H1 (cell line): ENCODE results near the gene PSMD13. TPM values are rescaled to one million over a fixed set of nuclear protein-coding genes. Genes with fewer than 3 reads are reported as not detected.
A peak's percentile ranks its signal among the peaks of the same experiment; 100 is the strongest.

Experiments used
- CTCF ChIA-PET: fragments of 300-600 bp; sonication (Branson Sonifier 250); formaldehyde crosslinking; loops from one replicate; lab custom pipeline; 2021; ENCODE audit not compliant: partially characterized antibody; lab: Charles Lee
- POLR2A ChIA-PET: fragments of 300-600 bp; sonication (Branson Sonifier 250); formaldehyde crosslinking; loops from one replicate; lab custom pipeline; 2021; ENCODE audit warnings: inconsistent platforms; ENCODE audit not compliant: partially characterized antibody; lab: Charles Lee
- DNase-seq, 2 experiments: peaks; one replicate each; pipeline versions ENCODE4 v3.0.0 to v3.0.0-alpha.2; 2010 to 2022; ENCODE audit warnings: low spot score in 2 of 2, low read depth in 1 of 2, mixed read lengths in 1 of 2
- FAIRE-seq: peaks from 2 replicates; lab custom pipeline; 2011; peaks lifted over from hg19 to GRCh38; lab: Jason Lieb, UNC
- H2AFZ ChIP-seq: 2 replicates; pipeline ENCODE4 v1.8.1; 2012; ENCODE audit warnings: low read length, inconsistent platforms
- H2AK5ac ChIP-seq: 2 replicates; pipeline ENCODE4 v1.6.1; 2013; ENCODE audit warnings: low read depth, low read length
- H2BK120ac ChIP-seq: replicated peaks from 2 replicates; pipeline ENCODE3; 2013; ENCODE audit warnings: low read depth, low read length, inconsistent platforms
- H2BK12ac ChIP-seq: 2 replicates; pipeline ENCODE4 v1.6.1; 2013; ENCODE audit warnings: low read depth, low read length
- H2BK15ac ChIP-seq: 2 replicates; pipeline ENCODE4 v1.6.1; 2013; ENCODE audit warnings: low read length
- H2BK20ac ChIP-seq: 2 replicates; pipeline ENCODE4 v1.6.1; 2013; ENCODE audit warnings: low read length
- H2BK5ac ChIP-seq: 2 replicates; pipeline ENCODE4 v1.6.1; 2013; ENCODE audit warnings: low read depth, low read length
- H3K14ac ChIP-seq: 2 replicates; pipeline ENCODE4 v1.6.1; 2013; ENCODE audit warnings: inconsistent platforms; ENCODE audit not compliant: insufficient read length
- H3K18ac ChIP-seq: 2 replicates; pipeline ENCODE4 v1.6.1; 2013; ENCODE audit warnings: low read length; ENCODE audit errors: extremely low read depth
- H3K23ac ChIP-seq: 2 replicates; pipeline ENCODE4 v1.6.1; 2013; ENCODE audit warnings: inconsistent platforms; ENCODE audit not compliant: insufficient read length
- H3K23me2 ChIP-seq: 2 replicates; pipeline ENCODE4 v1.6.1; 2013; ENCODE audit warnings: low read depth, low read length
- H3K27ac ChIP-seq: 2 replicates; pipeline ENCODE4 v1.6.1; 2011; ENCODE audit warnings: low read depth, low read length, inconsistent platforms
- H3K27me3 ChIP-seq, 4 experiments: replicated peaks in 1 of 4; 1 replicate in 1 of 4; 2 replicates in 3 of 4; pipeline versions ENCODE4 v1.6.1 to v1.8.1; 2011 to 2013; ENCODE audit warnings: low read length in 3 of 4, mild to moderate bottlenecking in 3 of 4, inconsistent platforms in 2 of 4, mixed read lengths in 2 of 4, moderate library complexity in 1 of 4; ENCODE audit not compliant: control insufficient read depth in 3 of 4, insufficient read depth in 3 of 4; ENCODE audit errors: extremely low read depth in 1 of 4
- H3K36me3 ChIP-seq, 4 experiments: 2 replicates each; pipeline versions ENCODE4 v1.6.1 to v1.8.1; 2011 to 2013; ENCODE audit warnings: mild to moderate bottlenecking in 4 of 4, low read length in 3 of 4, moderate library complexity in 2 of 4, control low read depth in 1 of 4, inconsistent platforms in 1 of 4; ENCODE audit not compliant: insufficient read depth in 4 of 4, control insufficient read depth in 2 of 4
- H3K4ac ChIP-seq: replicated peaks from 2 replicates; pipeline ENCODE3; 2013; ENCODE audit warnings: low read length, low read depth, mixed read lengths, inconsistent platforms; ENCODE audit not compliant: insufficient read length
- H3K4me1 ChIP-seq, 4 experiments: replicated peaks in 1 of 4; 1 replicate in 1 of 4; 2 replicates in 3 of 4; pipeline versions ENCODE4 v1.6.1 to v1.8.1; 2011 to 2013; ENCODE audit warnings: low read length in 3 of 4, inconsistent platforms in 2 of 4, mixed read lengths in 1 of 4; ENCODE audit not compliant: insufficient read depth in 4 of 4, control insufficient read depth in 3 of 4
- H3K4me2 ChIP-seq, 2 experiments: 2 replicates each; pipeline versions ENCODE4 v1.6.1 to v1.8.1; 2011 to 2013; ENCODE audit warnings: low read depth in 2 of 2, low read length in 2 of 2, control low read depth in 1 of 2, inconsistent platforms in 1 of 2, mild to moderate bottlenecking in 1 of 2; ENCODE audit not compliant: insufficient read depth in 1 of 2
- H3K4me3 ChIP-seq, 4 experiments: fragments of 200-600, 300-600 bp in 1 of 4; sonication (generic), shearing (Covaris generic), sonication (Bioruptor Twin) in 1 of 4; 2 replicates each; pipeline versions ENCODE4 v1.5.1 to v1.8.1; 2011 to 2016; ENCODE audit warnings: low read length in 4 of 4, low read depth in 3 of 4, control low read depth in 2 of 4, inconsistent platforms in 2 of 4, mild to moderate bottlenecking in 2 of 4, mixed read lengths in 1 of 4, moderate library complexity in 1 of 4; ENCODE audit not compliant: insufficient read depth in 2 of 4; ENCODE audit errors: extremely low read depth in 1 of 4
- H3K56ac ChIP-seq: replicated peaks from 2 replicates; pipeline ENCODE3; 2013; ENCODE audit warnings: low read depth, mild to moderate bottlenecking, mixed read lengths, low read length, inconsistent platforms; ENCODE audit not compliant: insufficient read length
- H3K79me1 ChIP-seq: 2 replicates; pipeline ENCODE4 v1.6.1; 2013; ENCODE audit warnings: low read depth, low read length, control low read depth
- H3K79me2 ChIP-seq, 2 experiments: 2 replicates each; pipeline versions ENCODE4 v1.6.1 to v1.8.1; 2012 to 2013; ENCODE audit warnings: low read length in 2 of 2, mild to moderate bottlenecking in 2 of 2, inconsistent platforms in 1 of 2; ENCODE audit not compliant: insufficient read depth in 2 of 2, control insufficient read depth in 1 of 2
- H3K9ac ChIP-seq, 4 experiments: replicated peaks in 1 of 4; 1 replicate in 1 of 4; 2 replicates in 3 of 4; pipeline versions ENCODE4 v1.6.1 to v1.8.1; 2011 to 2013; ENCODE audit warnings: low read depth in 3 of 4, low read length in 3 of 4, control low read depth in 2 of 4, mild to moderate bottlenecking in 2 of 4, moderate library complexity in 2 of 4, inconsistent platforms in 1 of 4; ENCODE audit errors: extremely low read depth in 1 of 4
- H3K9me3 ChIP-seq, 2 experiments: 2 replicates each; pipeline versions ENCODE4 v1.6.1 to v1.8.1; 2012 to 2013; ENCODE audit warnings: mild to moderate bottlenecking in 2 of 2, moderate library complexity in 2 of 2, control low read depth in 1 of 2, inconsistent platforms in 1 of 2, low read depth in 1 of 2, low read length in 1 of 2, mixed read lengths in 1 of 2; ENCODE audit not compliant: insufficient read depth in 2 of 2
- H4K20me1 ChIP-seq, 2 experiments: replicated peaks in 1 of 2; 2 replicates each; pipeline versions ENCODE3 to v1.8.1; 2011 to 2013; ENCODE audit warnings: inconsistent platforms in 2 of 2, low read length in 2 of 2, mild to moderate bottlenecking in 1 of 2; ENCODE audit not compliant: insufficient read depth in 2 of 2, control insufficient read depth in 1 of 2
- H4K5ac ChIP-seq: 2 replicates; pipeline ENCODE4 v1.6.1; 2013; ENCODE audit warnings: low read length, low read depth, mixed read lengths, inconsistent platforms; ENCODE audit not compliant: insufficient read length
- H4K8ac ChIP-seq: 2 replicates; pipeline ENCODE4 v1.8.0; 2013; ENCODE audit warnings: mild to moderate bottlenecking, moderate library complexity, low read length, inconsistent platforms; ENCODE audit not compliant: insufficient read depth; ENCODE audit errors: extremely low read depth
- H4K91ac ChIP-seq: replicated peaks from 2 replicates; pipeline ENCODE3; 2013; ENCODE audit warnings: low read length, mixed read lengths, inconsistent platforms; ENCODE audit not compliant: insufficient read length
- ASH2L ChIP-seq: fragments of 200-600, 300-600 bp; sonication (generic); IDR thresholded peaks from one replicate; pipeline ENCODE4 v1.7.1; 2017; ENCODE audit warnings: low read length
- ATF2 ChIP-seq: IDR thresholded peaks from 2 replicates; pipeline ENCODE4 v1.6.1; 2012; ENCODE audit warnings: low read length, inconsistent platforms
- BACH1 ChIP-seq: IDR thresholded peaks from 2 replicates; pipeline ENCODE4 v1.6.1; 2012; ENCODE audit warnings: low read length, improper control_type of control experiment
- CHD1 ChIP-seq: IDR thresholded peaks from 2 replicates; pipeline ENCODE4 v1.6.1; 2012; ENCODE audit warnings: low read depth, low read length, improper control_type of control experiment
- CHD2 ChIP-seq: IDR thresholded peaks from 2 replicates; pipeline ENCODE4 v1.6.1; 2012; ENCODE audit warnings: low read length, improper control_type of control experiment
- EGR1 ChIP-seq: IDR thresholded peaks from 2 replicates; pipeline ENCODE4 v1.6.1; 2011; ENCODE audit warnings: low read depth, low read length, borderline replicate concordance
- GABPA ChIP-seq: IDR thresholded peaks from 2 replicates; pipeline ENCODE4 v1.6.1; 2011; ENCODE audit warnings: mild to moderate bottlenecking, low read length, moderate library complexity, borderline replicate concordance; ENCODE audit not compliant: insufficient read depth
- GTF2F1 ChIP-seq: IDR thresholded peaks from 2 replicates; pipeline ENCODE4 v1.6.1; 2012; ENCODE audit warnings: low read depth, low read length, improper control_type of control experiment, borderline replicate concordance
- JUN ChIP-seq: IDR thresholded peaks from 2 replicates; pipeline ENCODE4 v1.6.1; 2011; ENCODE audit warnings: low read depth, mild to moderate bottlenecking, improper control_type of control experiment, low read length
- JUND ChIP-seq: IDR thresholded peaks from 2 replicates; pipeline ENCODE4 v1.6.1; 2011; ENCODE audit warnings: mild to moderate bottlenecking, improper control_type of control experiment, low read length
- POLR2A ChIP-seq, 2 experiments: IDR thresholded peaks; 1 replicate in 1 of 2; 2 replicates in 1 of 2; pipeline ENCODE4 v1.6.1; 2011; ENCODE audit warnings: low read depth in 2 of 2, low read length in 2 of 2, mild to moderate bottlenecking in 2 of 2; ENCODE audit errors: control extremely low read depth in 1 of 2
- SIX5 ChIP-seq: IDR thresholded peaks from 2 replicates; pipeline ENCODE4 v1.6.1; 2011; ENCODE audit warnings: mild to moderate bottlenecking, low read depth, low read length
- SP2 ChIP-seq: IDR thresholded peaks from 2 replicates; pipeline ENCODE4 v1.6.1; 2012; ENCODE audit warnings: mild to moderate bottlenecking, low read length, inconsistent platforms
- SUZ12 ChIP-seq: fragments of 200-600 bp; sonication (generic); IDR thresholded peaks from 2 replicates; pipeline ENCODE4 v1.6.1; 2012; ENCODE audit warnings: mild to moderate bottlenecking, inconsistent platforms, low read length, moderate library complexity, mixed read lengths
- TAF1 ChIP-seq: IDR thresholded peaks from 2 replicates; pipeline ENCODE4 v1.6.1; 2011; ENCODE audit warnings: mild to moderate bottlenecking, low read depth, low read length
- WGBS, 2 experiments: shearing (Covaris generic) in 1 of 2; methylation state at CpG; one replicate each; pipeline versions ENCODE4 v1.1.6 to v1.1.7; 2013 to 2015; ENCODE audit warnings: low lambda C conversion rate in 2 of 2, mixed read lengths in 2 of 2, inconsistent platforms in 1 of 2, low coverage in 1 of 2, missing lambda C conversion rate in 1 of 2; ENCODE audit not compliant: insufficient replicate concordance in 2 of 2, insufficient coverage in 1 of 2, insufficient read length in 1 of 2; ENCODE audit errors: extremely low coverage in 1 of 2, missing lambda C conversion rate in 1 of 2; 5-methylcytosine and 5-hydroxymethylcytosine counted together
- polyA plus RNA-seq, 7 experiments: library from polyadenylated mRNA; depleted of rRNA in 3 of 7; stranded (reverse) in 5 of 7; unstranded in 2 of 7; fragments of >200 nt in 5 of 7; fragments of 200-250 nt in 2 of 7; gene quantifications; 1 replicate in 5 of 7; 2 replicates in 1 of 7; 4 replicates in 1 of 7; pipeline versions ENCODE4 v1.2.1 to v1.2.3, GENCODE V29; 2011 to 2013; ENCODE audit warnings: missing spikeins in 2 of 7, mixed read lengths in 2 of 7
- total RNA-seq: library from RNA; stranded (reverse); fragmentation: NEBNext Ultra II Directional; extraction: Animal tissue kit (Norgen Biotek cat#: 25700); gene quantifications from 2 replicates; pipeline ENCODE4 v1.2.1, GENCODE V29; 2021

Gene PSMD13
- total and polyA plus RNA-seq, 2 of the 8 experiments (the other 6 are each of a cell fraction or from before 2014, with no cell fraction given): 121 to 141 TPM

DNA sequence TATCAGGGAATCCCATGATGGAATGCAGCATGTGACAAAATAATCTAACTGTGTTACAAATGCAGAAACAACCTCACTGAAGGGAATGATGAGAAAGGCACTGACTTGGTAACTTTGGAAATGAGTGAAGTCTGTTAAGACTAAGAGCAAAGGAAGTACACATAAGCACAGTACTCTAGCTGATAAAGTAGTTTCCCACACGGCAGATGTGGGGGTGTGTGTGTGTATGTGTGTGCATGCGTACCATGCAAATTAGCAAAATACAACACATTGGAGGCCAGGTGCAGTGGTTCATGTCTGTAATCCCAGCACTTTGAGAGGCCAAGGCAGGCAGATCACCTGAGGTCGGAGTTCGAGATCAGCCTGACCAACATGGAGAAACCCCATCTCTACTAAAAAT is 24.8 kb downstream of the PSMD13 start:
- Histone ChIP-seq H2BK15ac (no peak overlapping the region), H3K18ac (no peak overlapping the region), H3K4me2 (no peak overlapping the region), H4K8ac (no peak overlapping the region), H4K20me1 (no peaks in the 10 kb centered on the region), H4K5ac (no peak overlapping the region), H3K27me3 (no peaks in the 10 kb centered on the region), H3K79me1 (no peaks in the 10 kb centered on the region), H2AFZ (no peak overlapping the region), H3K4me1 (no peaks in the 10 kb centered on the region), H3K9me3 (peaks cover 3 to 4% of the 10 kb centered on the region in 2 experiments; a peak in 2 of 4 replicates), H3K23ac (no peak overlapping the region), H3K36me3 (no peaks in the 10 kb centered on the region), H2BK20ac (no peak overlapping the region), H3K14ac (no peak overlapping the region), H2BK12ac (no peak overlapping the region), H3K56ac (no peak overlapping the region), H2BK120ac (no peak overlapping the region), H4K91ac (no peak overlapping the region), H3K79me2 (no peaks in the 10 kb centered on the region), H3K27ac (no peak overlapping the region), H3K4me3 (no peak overlapping the region), H2AK5ac (no peak overlapping the region), H3K23me2 (no peaks in the 10 kb centered on the region), H3K4ac (no peak overlapping the region), H2BK5ac (no peak overlapping the region), H3K9ac (no peak overlapping the region)
- FAIRE-seq (peak; percentile 45), DNase-seq (no peak)
- ChIA-PET CTCF (interaction anchor here (1.1 to 4.5 kb wide), 4 partner anchors 11 to 100 kb away, joined by 3 to 36 read pairs (median 4); no protein-coding TSS in a partner anchor), POLR2A (interaction anchor here (0.7 to 1.6 kb wide), 4 partner anchors 9 to 73 kb away, joined by 3 to 4 read pairs (median 3); no protein-coding TSS in a partner anchor)
- WGBS, 2 experiments: 91% methylated on average over 4 of the region's 4 CpGs; no CpG with 5 or more reads in 1 of the 2 experiments
- TF ChIP-seq JUND (no peak), JUN (no peak), ATF2 (no peak), POLR2A (IDR thresholded peaks at IDR 0.05; ENCODE audit: control extremely low read depth in 1 of 2, low read depth in 2 of 2, low read length in 2 of 2) (no peak), TAF1 (no peak), GTF2F1 (no peak), SIX5 (no peak), SP2 (no peak), SUZ12 (no peak), BACH1 (no peak), EGR1 (no peak), ASH2L (no peak), CHD1 (no peak), GABPA (no peak), CHD2 (no peak)
